HG03139 (cell line): Measurements from ENCODE around the gene IGSF3.

ENCODE experiments used
- ATAC-seq: cut with Tn5 transposase; IDR thresholded peaks from one replicate; pipeline ENCODE4 v1.9.1; 2021; ENCODE audit not compliant: unreplicated experiment

IGSF3 gene

GRCh38 chr1:116561563-116561962 lies 106.0 kb downstream of the IGSF3 start:
- no peak for ATAC-seq

GRCh38 chr1:116560704-116561490 lies 106.6 kb downstream of the IGSF3 start:
- ATAC-seq, result no peak

- ATAC-seq, result no peak
Measured at GRCh38 chr1:116559304-116559761, 108.2 kb downstream of the IGSF3 start.

- no peak for ATAC-seq
Measured at GRCh38 chr1:116558571-116558970, 109.0 kb downstream of the IGSF3 start.

GRCh38 chr1:116558140-116558549 lies 109.4 kb downstream of the IGSF3 start:
- ATAC-seq, result no peak

- no peak for ATAC-seq
Measured at GRCh38 chr1:116557323-116557878, 110.1 kb downstream of the IGSF3 start.

GRCh38 chr1:116556289-116557006 lies 111.1 kb downstream of the IGSF3 start:
- peak; percentile 65 for ATAC-seq

- no peak for ATAC-seq
Measured at GRCh38 chr1:116554924-116555323, 112.6 kb downstream of the IGSF3 start.

GRCh38 chr1:116553386-116554115 lies 114.0 kb downstream of the IGSF3 start:
- no peak for ATAC-seq

GRCh38 chr1:116546354-116546977 lies 121.1 kb downstream of the IGSF3 start:
- no peak for ATAC-seq

- ATAC-seq, result no peak
Measured at GRCh38 chr1:116545359-116545705, 122.2 kb downstream of the IGSF3 start.

GRCh38 chr1:116544588-116545358 lies 122.8 kb downstream of the IGSF3 start:
- peak; percentile 51 for ATAC-seq

GRCh38 chr1:116540088-116540487 lies 127.4 kb downstream of the IGSF3 start:
- ATAC-seq, result peak; percentile 37

GRCh38 chr1:116538544-116538943 lies 129.0 kb downstream of the IGSF3 start:
- peak; percentile 66 for ATAC-seq

- no peak for ATAC-seq
Measured at GRCh38 chr1:116537898-116538297, 129.6 kb downstream of the IGSF3 start.

- no peak for ATAC-seq
Measured at GRCh38 chr1:116537040-116537831, 130.3 kb downstream of the IGSF3 start.

- ATAC-seq, result no peak
Measured at GRCh38 chr1:116534014-116534739, 133.4 kb downstream of the IGSF3 start.

- ATAC-seq, result no peak
Measured at GRCh38 chr1:116533429-116533820, 134.1 kb downstream of the IGSF3 start.
